Daoy (cell line): ENCODE data around the gene LRRC28. TPM values are rescaled to one million over a fixed set of nuclear protein-coding genes. Genes with fewer than 3 reads are reported as not detected.
"Not testable (repeated sequence)": the region's sequence is repeated elsewhere in the genome, so short reads cannot be mapped to it uniquely, and the experiment has no call there.

Source experiments
- DNase-seq: peaks from one replicate; pipeline ENCODE4 v3.0.0-alpha.2; 2015; ENCODE audit warnings: low read depth
- total RNA-seq: library from RNA; depleted of rRNA; stranded (reverse); fragments of >200 nt; shearing (Covaris generic); gene quantifications from 2 replicates; pipeline ENCODE4 v1.2.3, GENCODE V29; 2014; rRNA removed

Gene LRRC28
- 12.1 and 17.0 TPM in 2 replicates for total RNA-seq

- peak; percentile 99 for DNase-seq
These were observed at the start of gene LRRC28 for GRCh38 chr15:99250857-99251841. LRRC28 (plus strand) TSS chr15:99251481; CDS start chr15:99255958, 4,477 bp downstream.

GRCh38 chr15:99202176-99202552, 49.1 kb upstream of the LRRC28 start:
- no peak for DNase-seq

GRCh38 chr15:99207672-99208071, 43.6 kb upstream of the LRRC28 start:
- DNase-seq = no peak

- DNase-seq = no peak
These were observed 42.0 kb upstream of the LRRC28 start for GRCh38 chr15:99209326-99209725.

- no peak for DNase-seq
These were observed 40.9 kb upstream of the LRRC28 start for GRCh38 chr15:99210334-99210733.

GRCh38 chr15:99211926-99212325, 39.4 kb upstream of the LRRC28 start:
- peak; percentile 2 for DNase-seq

GRCh38 chr15:99212406-99212805, 38.9 kb upstream of the LRRC28 start:
- DNase-seq = peak; percentile 71

GRCh38 chr15:99213187-99213811, 38.0 kb upstream of the LRRC28 start:
- DNase-seq = peak; percentile 67

- DNase-seq = no peak
These were observed 26.7 kb upstream of the LRRC28 start for GRCh38 chr15:99224372-99225214.

GRCh38 chr15:99226802-99227201, 24.5 kb upstream of the LRRC28 start:
- no peak for DNase-seq

- no peak for DNase-seq
These were observed 23.0 kb upstream of the LRRC28 start for GRCh38 chr15:99228120-99228770.

- DNase-seq = no peak
These were observed 20.4 kb upstream of the LRRC28 start for GRCh38 chr15:99230867-99231266.

- DNase-seq = no peak
These were observed 18.5 kb upstream of the LRRC28 start for GRCh38 chr15:99232740-99233139.

GRCh38 chr15:99234160-99234559, 17.1 kb upstream of the LRRC28 start:
- not testable (repeated sequence) for DNase-seq

- DNase-seq = no peak
These were observed 12.4 kb upstream of the LRRC28 start for GRCh38 chr15:99238849-99239248.

GRCh38 chr15:99239545-99240198, 11.6 kb upstream of the LRRC28 start:
- DNase-seq = peak; percentile 54

- DNase-seq = no peak
These were observed 9.5 kb upstream of the LRRC28 start for GRCh38 chr15:99241752-99242151.

- DNase-seq = no peak
These were observed 7.0 kb upstream of the LRRC28 start for GRCh38 chr15:99244306-99244705.

GRCh38 chr15:99247062-99247461, 4.2 kb upstream of the LRRC28 start:
- no peak for DNase-seq

- no peak for DNase-seq
These were observed 3.1 kb upstream of the LRRC28 start for GRCh38 chr15:99248000-99248715.
